Measurements from ENCODE around the gene LOXL3.

Gene LOXL3

DNA sequence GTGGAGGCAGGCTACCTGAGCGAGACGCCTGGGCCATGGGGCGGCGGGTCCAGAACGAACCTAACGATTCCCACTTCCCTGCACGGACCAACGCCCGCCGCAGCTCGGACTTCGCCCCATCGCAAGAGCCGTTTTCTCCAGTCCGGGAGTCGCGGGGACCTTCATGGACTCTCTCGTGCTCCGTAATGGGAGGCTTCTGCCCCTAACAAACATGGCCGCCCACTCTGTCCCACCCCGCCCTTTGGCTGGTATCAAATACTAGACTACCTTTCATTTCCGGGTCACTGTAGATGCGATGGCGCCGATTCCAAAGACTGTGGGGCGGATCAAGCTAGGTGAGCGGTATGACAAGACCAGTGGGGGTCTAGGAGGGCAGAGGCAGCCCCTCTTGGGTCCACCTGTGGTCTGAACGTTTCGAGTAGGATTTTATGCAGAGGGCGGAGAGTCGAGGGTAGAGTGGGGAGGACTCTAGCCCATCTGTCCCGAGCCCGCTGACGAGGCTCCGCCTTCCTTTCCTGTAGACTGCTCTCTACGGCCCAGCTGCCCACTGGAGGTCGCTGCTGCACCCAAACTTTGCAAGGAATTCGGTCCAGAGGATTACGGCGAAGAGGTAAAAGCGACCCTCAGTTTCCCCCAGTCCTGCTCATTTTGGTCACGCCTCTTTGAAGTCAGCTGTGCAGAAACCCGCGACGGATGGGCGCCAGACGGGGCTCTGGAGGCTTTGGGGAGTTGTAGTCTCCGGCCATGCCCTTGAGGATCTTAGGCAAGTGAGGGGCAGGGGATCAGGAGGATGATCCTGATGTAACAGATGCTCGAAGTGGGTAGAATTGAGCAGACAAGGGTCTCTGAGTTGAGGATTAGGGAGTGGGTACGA is 70.7 kb downstream of the LOXL3 start, which contains the start of the genes CCDC142 and TTC31:
Gene CCDC142 (minus strand): TSS at position 198 of the 874 bp plus-strand sequence. CDS start 161 bp downstream, at position 37.
Gene TTC31 (plus strand): TSS at position 281 of the 874 bp plus-strand sequence. CDS start 15 bp downstream, at position 296.
- DNase-seq = peak; percentile 94
